ENCODE results near the gene ELF4.

ELF4 gene

GRCh38 chrX:130110379-130111219 is at the start of gene ELF4:
ELF4 (minus strand) TSS chrX:130110497; CDS start chrX:130081330, 29,167 bp downstream.
- peak within 1 kb of the TSS; percentile 96 to 98 for H3K27ac ChIP-seq

GRCh38 chrX:130159776-130160175 is 49.5 kb upstream of the ELF4 start:
- TF ChIP-seq CTCF (IDR thresholded peaks at IDR 0.05), result no peak
- H3K27me3 ChIP-seq, result no peaks in the 10 kb centered on the region
- peaks cover 0 to 9% (median 0%) of the 10 kb centered on the region in 4 donors for H3K4me1 ChIP-seq
- H3K9me3 ChIP-seq, result no peaks in the 10 kb centered on the region
- intact Hi-C loops (cut with DNase I; ENCODE audit: low total_unique reads), result no loop called here
- H3K4me3 ChIP-seq, result no peak overlapping the region
- H3K27ac ChIP-seq, result no peak overlapping the region
- H3K36me3 ChIP-seq, result no peaks in the 10 kb centered on the region
- no peak for DNase-seq

More at GRCh38 chrX:130110379-130111219, at the start of gene ELF4:
- no peak for TF ChIP-seq CTCF (IDR thresholded peaks at IDR 0.05)
- Histone ChIP-seq H3K36me3 (no peaks in the 10 kb centered on the region), H3K4me3 (peak within 1 kb of the TSS; percentile 84 to 90), H3K9me3 (no peaks in the 10 kb centered on the region), H3K27me3 (no peaks in the 10 kb centered on the region), H3K4me1 (peaks cover 0 to 43% (median 18%) of the 10 kb centered on the region in 4 donors)
- DNase-seq, result peak in 1 of 2 donors; percentile 71
- intact Hi-C loops (cut with DNase I; ENCODE audit: low total_unique reads), result loop anchor here (5.0 kb wide), 1 partner anchor 67 kb away; no protein-coding TSS in a partner anchor

DNA sequence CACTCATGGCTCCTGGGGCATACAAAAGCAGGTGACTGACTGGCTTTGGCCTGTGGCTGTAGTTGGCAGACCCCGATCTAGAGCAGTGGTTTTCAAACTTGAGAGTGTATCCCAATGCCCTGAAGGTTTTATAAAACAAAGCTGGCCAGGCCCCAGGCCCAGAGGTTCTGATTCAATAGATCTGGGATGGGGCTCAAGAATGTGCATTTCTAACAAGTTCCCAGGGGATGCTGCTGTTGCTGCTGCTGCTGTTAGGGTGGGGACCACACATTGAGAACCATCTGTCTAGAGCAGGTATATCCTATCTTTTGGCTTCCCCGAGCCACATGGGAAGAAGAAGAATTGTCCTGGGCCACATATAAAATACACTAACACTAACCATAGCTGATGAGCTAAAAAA is 48.0 kb upstream of the ELF4 start:
- Histone ChIP-seq H3K27ac (no peak overlapping the region), H3K4me1 (no peaks in the 10 kb centered on the region), H3K4me3 (no peak overlapping the region), H3K9me3 (no peaks in the 10 kb centered on the region), H3K36me3 (no peaks in the 10 kb centered on the region), H3K27me3 (no peaks in the 10 kb centered on the region)
- TF ChIP-seq CTCF (IDR thresholded peaks at IDR 0.05), result no peak
- intact Hi-C loops (cut with DNase I; ENCODE audit: low total_unique reads), result no loop called here
- no peak for DNase-seq

GRCh38 chrX:130155564-130155963 is 45.3 kb upstream of the ELF4 start:
- intact Hi-C loops (cut with DNase I; ENCODE audit: low total_unique reads), result no loop called here
- no peak overlapping the region for H3K4me3 ChIP-seq
- no peaks in the 10 kb centered on the region for H3K36me3 ChIP-seq
- no peaks in the 10 kb centered on the region for H3K4me1 ChIP-seq
- no peaks in the 10 kb centered on the region for H3K27me3 ChIP-seq
- H3K9me3 ChIP-seq, result no peaks in the 10 kb centered on the region
- TF ChIP-seq CTCF (IDR thresholded peaks at IDR 0.05), result no peak
- H3K27ac ChIP-seq, result no peak overlapping the region
- DNase-seq, result no peak

GRCh38 chrX:130147631-130148030 is 37.3 kb upstream of the ELF4 start:
- Histone ChIP-seq H3K27ac (no peak overlapping the region), H3K36me3 (peaks cover 0 to 50% (median 4%) of the 10 kb centered on the region in 3 donors), H3K4me1 (no peaks in the 10 kb centered on the region), H3K27me3 (no peaks in the 10 kb centered on the region), H3K9me3 (no peaks in the 10 kb centered on the region), H3K4me3 (no peak overlapping the region)
- intact Hi-C loops (cut with DNase I; ENCODE audit: low total_unique reads), result no loop called here
- DNase-seq, result no peak
- TF ChIP-seq CTCF (IDR thresholded peaks at IDR 0.05), result no peak
